Ectodermal cell (in vitro differentiated cells): Measurements from ENCODE around the gene SSR1.
"Not testable (repeated sequence)": the region's sequence is repeated elsewhere in the genome, so short reads cannot be mapped to it uniquely, and the experiment has no call there.

Experiments used
- H3K27ac ChIP-seq: 2 replicates; pipeline ENCODE4 v1.7.0; 2013; ENCODE audit warnings: mild to moderate bottlenecking, low read depth, low read length; ENCODE audit not compliant: insufficient read depth, poor library complexity, severe bottlenecking
- H3K27me3 ChIP-seq: 2 replicates; pipeline ENCODE4 v1.7.0; 2013; ENCODE audit warnings: mild to moderate bottlenecking, low read length; ENCODE audit not compliant: insufficient read depth, control insufficient read depth, poor library complexity, severe bottlenecking
- H3K36me3 ChIP-seq: one replicate; pipeline ENCODE4 v1.7.0; 2013; ENCODE audit warnings: low read length; ENCODE audit not compliant: control insufficient read depth, insufficient read depth
- H3K4me1 ChIP-seq: one replicate; pipeline ENCODE4 v1.7.0; 2013; ENCODE audit warnings: low read length; ENCODE audit not compliant: control insufficient read depth, insufficient read depth
- H3K4me3 ChIP-seq: 2 replicates; pipeline ENCODE4 v1.7.0; 2013; ENCODE audit warnings: low read depth, low read length, control low read depth; ENCODE audit not compliant: insufficient read depth
- H3K9me3 ChIP-seq: 2 replicates; pipeline ENCODE4 v1.7.0; 2013; ENCODE audit warnings: mild to moderate bottlenecking, low read length, moderate library complexity; ENCODE audit not compliant: control insufficient read depth
- WGBS, 2 experiments: methylation state at CpG; one replicate each; pipeline ENCODE4 v1.1.7; 2013; ENCODE audit warnings: missing lambda C conversion rate in 2 of 2; 5-methylcytosine and 5-hydroxymethylcytosine counted together

Gene SSR1

DNA sequence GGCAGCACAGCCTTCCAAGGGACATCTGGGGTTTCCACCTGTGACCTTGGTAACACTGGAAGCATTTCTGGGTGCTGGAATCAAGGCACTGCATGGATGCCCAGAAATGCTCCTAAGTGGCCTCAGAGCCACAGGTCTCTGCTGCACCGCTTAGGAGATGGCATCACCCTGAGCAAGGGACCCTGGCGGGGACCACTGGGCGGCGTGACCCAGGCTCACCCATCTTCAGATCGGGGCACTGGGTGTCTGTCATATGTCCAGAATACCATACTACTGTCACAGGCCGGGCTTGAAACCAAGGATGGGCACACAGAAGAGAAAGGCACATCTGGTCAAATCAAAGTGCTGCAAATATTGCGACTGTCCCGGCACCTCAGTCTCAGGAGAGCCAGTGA, 45.9 kb downstream of the SSR1 start:
- no peak overlapping the region for H3K4me3 ChIP-seq
- 95% methylated on average over 8 of the region's 8 CpGs for WGBS, 2 experiments
- no peaks in the 10 kb centered on the region for H3K9me3 ChIP-seq

DNA sequence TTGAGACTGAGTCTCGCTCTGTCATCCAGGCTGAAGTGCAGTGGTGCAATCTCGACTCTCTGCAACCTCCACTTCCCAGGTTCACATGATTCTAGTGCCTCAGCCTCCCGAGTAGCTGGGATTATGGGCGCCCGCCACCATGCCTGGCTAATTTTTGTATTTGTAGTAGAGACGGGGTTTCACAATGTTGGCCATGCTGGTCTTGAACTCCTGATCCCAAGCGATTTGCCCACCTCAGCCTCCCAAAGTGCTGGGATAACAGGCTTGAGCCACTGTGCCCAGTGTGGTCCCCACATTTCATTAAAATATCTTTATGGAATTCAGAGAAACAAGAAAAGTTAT, 47.6 kb downstream of the SSR1 start:
- H3K27me3 ChIP-seq, H3K4me1 ChIP-seq: not testable (repeated sequence)
- WGBS, 2 experiments: 87 to 91% methylated on average over 7 of the region's 7 CpGs

More for the DNA sequence above, 45.9 kb downstream of the SSR1 start:
- H3K27ac ChIP-seq: no peak overlapping the region
- no peaks in the 10 kb centered on the region for H3K27me3 ChIP-seq
- no peaks in the 10 kb centered on the region for H3K4me1 ChIP-seq
- H3K36me3 ChIP-seq: no peaks in the 10 kb centered on the region

DNA sequence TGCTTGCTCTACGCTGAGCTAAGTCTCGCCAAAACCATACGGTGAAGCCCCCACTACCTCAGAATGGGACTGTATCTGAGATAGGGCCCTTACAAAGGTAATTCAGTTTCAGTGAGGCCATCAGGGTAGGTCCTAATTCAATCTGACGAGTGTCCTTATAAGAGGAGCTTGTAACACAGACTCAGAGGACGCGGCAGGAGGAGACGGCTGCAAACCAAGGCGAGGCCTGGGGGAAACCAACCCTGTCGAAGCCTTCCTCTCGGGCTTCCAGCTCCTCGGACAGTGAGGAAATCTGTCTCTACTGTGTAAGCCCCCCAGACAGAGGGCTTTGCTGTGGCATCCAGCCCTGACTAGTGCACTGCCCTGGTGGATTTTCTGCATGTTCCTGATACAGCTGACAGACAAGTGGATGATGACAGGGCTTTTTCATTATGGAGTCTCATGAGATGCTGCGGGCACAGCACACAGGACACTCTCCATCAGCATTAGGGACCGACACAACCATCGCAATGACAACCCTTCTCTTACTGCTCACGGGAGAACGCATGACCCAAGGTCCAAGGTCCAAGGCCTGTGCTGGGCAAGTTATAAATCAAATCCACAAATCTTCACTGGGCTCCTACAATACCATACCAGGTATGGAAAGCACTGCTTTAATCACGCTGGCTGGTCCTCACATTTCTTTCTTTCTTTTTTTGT, 48.2 kb downstream of the SSR1 start:
- 92 to 93% methylated on average over 17 of the region's 17 CpGs for WGBS, 2 experiments
- Histone ChIP-seq H3K4me3 (no peak overlapping the region), H3K36me3 (no peaks in the 10 kb centered on the region), H3K27ac (no peak overlapping the region), H3K27me3 (no peaks in the 10 kb centered on the region), H3K4me1 (peaks cover 4% of the 10 kb centered on the region), H3K9me3 (no peaks in the 10 kb centered on the region)

More for the DNA sequence above, 47.6 kb downstream of the SSR1 start:
- H3K9me3 ChIP-seq, H3K4me3 ChIP-seq, H3K36me3 ChIP-seq, H3K27ac ChIP-seq: not testable (repeated sequence)

DNA sequence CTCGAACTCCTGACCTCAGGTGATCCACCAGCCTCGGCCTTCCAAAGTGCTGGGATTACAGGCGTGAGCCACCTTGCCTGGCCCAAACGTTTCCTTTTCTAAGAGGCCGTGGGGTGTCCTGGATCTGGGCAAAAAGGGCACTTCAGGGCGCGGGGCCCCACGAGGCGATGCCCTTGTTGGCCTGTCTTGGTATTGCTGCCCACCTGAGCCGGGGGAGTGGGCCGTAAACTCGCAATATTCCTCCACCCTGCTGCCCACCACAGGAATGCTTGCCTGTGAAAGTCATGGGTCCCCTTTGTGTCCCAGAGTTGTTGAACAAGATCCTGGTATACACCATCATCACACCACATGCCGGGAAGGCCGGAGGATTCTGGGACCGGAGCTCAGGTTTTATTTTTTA, 49.0 kb downstream of the SSR1 start:
- 93 to 94% methylated on average over 14 to 15 of the region's 15 CpGs for WGBS, 2 experiments
- Histone ChIP-seq H3K36me3 (no peaks in the 10 kb centered on the region), H3K4me3 (no peak overlapping the region), H3K27ac (no peak overlapping the region), H3K4me1 (peaks cover 4% of the 10 kb centered on the region), H3K9me3 (no peaks in the 10 kb centered on the region), H3K27me3 (no peaks in the 10 kb centered on the region)

DNA sequence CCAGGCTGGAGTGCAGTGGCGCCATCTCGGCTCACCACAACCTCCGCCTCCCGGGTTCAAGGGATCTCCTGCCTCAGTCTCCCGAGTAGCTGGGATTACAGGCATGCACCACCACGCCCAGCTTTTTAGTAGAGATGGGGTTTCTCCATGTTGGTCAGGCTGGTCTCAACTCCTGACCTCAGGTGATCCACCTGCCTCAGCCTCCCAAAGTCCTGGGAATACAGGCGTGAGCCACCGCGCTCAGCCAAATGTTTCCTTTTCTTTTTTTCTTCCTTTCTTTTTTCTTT, 49.5 kb downstream of the SSR1 start:
- not testable (repeated sequence) for H3K36me3 ChIP-seq, H3K4me1 ChIP-seq, H3K27ac ChIP-seq, H3K9me3 ChIP-seq, H3K4me3 ChIP-seq, H3K27me3 ChIP-seq
- 85 to 88% methylated on average over 9 of the region's 9 CpGs for whole genome bisulfite sequencing, 2 experiments

DNA sequence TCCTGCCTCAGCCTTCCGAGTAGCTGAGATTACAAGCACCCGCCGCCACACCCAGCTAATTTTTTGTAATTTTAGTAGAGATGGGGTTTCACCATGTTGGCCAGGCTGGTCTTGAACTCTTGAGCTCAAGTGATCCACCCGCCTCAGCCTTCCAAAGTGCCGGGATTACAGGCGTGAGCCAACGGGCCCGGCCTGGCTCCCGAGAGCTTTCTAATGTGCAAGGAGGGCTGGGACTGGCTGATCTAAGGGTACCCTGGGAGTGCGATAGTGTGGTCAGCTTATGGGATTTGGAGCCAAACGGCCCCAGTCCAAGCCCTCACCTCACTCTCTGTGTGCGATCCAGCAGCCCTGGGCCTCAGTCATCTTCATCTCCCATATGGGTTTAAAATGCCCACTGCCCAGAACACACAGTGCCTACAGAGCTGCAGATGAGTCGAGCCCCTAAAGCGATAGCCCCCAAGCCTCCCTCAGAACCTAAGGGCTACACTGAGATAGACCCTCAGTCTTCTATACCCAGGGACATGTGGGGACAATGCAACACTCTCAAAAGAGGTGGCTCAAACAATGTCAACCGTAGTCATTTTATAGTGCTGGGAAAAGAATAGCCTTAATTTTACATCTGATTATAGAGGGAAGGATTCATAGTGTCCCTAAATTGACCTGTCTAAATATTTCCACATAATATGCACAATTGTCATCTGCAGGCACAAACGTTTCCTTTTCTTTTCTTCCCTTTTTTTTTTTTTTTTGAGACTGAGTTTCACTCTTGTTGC, 50.1 kb downstream of the SSR1 start:
- 92 to 93% methylated on average over 16 of the region's 16 CpGs for WGBS, 2 experiments
- no peak overlapping the region for H3K4me3 ChIP-seq
- H3K36me3 ChIP-seq: no peaks in the 10 kb centered on the region
- no peak overlapping the region for H3K27ac ChIP-seq
- H3K27me3 ChIP-seq: no peaks in the 10 kb centered on the region
- peaks cover 4% of the 10 kb centered on the region for H3K4me1 ChIP-seq
- H3K9me3 ChIP-seq: no peaks in the 10 kb centered on the region

DNA sequence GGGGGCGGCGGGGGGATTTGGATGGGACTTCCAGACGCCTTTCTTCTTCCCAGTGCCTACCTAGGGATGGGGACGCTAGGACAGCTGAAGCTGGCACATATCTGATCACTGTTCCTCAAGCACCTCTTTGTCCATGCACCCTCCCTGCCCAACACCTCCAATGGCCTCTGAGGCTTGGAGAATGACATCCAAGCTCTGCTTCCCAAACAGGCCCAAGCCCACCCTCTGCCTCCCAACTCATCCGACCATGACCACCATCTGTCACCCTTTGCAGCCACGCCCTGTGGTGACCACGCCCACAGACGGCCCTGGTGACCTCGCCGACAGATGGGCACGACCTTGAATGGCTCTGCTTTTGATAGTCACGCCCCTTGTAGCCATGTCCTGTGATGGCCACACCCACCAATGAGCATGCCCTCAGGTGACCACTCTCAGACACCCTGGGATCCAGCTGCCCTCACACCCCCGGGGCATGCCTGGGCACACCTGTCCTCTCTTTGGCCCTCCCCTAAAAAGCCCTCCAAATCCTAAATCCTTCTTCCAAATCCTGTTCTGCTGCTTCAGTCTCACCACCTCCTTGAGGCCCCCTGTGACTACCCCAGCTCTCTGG, 51.0 kb downstream of the SSR1 start:
- WGBS, 2 experiments: 75 to 82% methylated on average over 13 of the region's 13 CpGs
- no peaks in the 10 kb centered on the region for H3K36me3 ChIP-seq
- peak overlapping the region; percentile 51 for H3K4me3 ChIP-seq
- no peaks in the 10 kb centered on the region for H3K9me3 ChIP-seq
- no peak overlapping the region for H3K27ac ChIP-seq
- H3K27me3 ChIP-seq: no peaks in the 10 kb centered on the region
- H3K4me1 ChIP-seq: peaks cover 4% of the 10 kb centered on the region

DNA sequence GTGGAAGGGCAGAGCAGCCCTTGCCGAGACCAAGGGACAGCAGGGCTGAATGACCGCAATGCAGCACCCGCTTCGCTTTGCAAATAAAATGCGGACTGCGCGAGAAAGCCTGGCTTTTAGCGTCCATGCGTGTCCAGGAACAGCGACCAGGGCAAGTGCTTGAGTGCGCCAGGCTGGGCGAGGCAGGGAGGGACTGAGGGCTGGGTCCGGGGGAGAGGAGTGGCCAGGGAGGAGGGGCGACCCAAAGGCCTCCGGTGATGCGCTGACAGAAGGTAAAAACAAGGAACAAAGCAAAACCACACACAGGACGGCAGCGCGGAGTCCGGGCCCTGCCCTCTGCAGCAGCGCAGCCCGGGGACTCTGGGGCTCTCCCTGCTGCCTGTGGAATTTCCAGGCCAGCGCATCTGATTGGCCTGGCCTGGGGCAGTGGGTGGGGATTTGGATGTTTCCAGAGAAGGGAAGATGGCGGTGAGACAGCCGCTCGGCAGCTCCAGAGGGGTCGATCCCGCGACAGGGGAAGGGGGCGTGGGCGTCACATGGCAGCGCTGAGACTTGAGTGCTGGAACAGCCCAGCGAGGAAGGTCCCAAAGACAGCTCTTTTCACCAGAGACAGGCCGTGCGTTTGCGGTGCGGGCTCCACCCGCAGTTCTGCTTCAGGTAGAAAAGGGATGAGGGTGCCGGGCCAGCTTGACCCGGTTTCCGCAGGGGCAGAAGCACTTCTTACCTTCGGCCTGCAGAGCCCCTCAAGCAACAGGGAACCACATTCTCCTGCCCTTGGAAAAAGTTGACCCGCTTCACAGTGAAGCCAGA, 51.8 kb downstream of the SSR1 start:
- Histone ChIP-seq H3K9me3 (no peaks in the 10 kb centered on the region), H3K4me1 (peaks cover 4% of the 10 kb centered on the region), H3K36me3 (no peaks in the 10 kb centered on the region), H3K27ac (peak overlapping the region; percentile 64), H3K27me3 (no peaks in the 10 kb centered on the region), H3K4me3 (peak overlapping the region; percentile 51)
- 5% methylated on average over 43 of the region's 43 CpGs for WGBS, 2 experiments

DNA sequence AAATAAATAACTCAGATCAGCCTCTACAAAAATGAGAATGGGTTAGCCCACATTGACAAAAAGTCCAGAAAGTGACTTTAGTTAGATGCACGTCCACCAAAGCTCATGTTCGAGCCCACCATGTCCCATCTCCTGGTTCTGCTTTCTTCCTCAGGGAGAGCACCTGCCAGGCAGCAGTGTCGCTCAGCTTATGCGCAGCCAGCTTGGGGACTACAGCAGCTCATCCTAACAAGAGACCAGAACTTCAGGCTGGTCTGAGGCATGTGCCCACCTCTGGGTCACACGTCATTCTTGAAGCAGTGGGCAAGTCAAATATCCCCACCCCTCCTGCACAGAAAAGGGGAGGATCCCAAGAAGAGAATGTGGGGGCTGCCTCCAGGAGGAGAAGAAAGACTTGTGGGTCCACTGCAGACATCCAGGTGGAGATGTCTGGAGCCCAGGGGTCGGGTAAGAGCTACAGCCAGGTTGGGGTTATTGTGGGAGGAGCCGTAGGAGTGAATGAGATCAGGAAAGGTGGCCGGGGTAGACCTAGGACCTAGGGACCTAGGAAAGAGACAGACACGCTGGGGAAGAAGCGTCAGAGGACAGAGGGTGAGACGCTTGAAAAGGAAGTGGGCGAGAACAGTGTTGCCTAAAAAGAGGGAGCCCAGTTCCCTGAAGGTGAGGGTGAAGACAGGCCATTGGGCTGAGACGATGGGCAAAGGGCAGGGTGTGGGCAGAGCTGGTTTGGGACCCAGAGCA, 52.5 kb downstream of the SSR1 start:
- H3K27me3 ChIP-seq: no peaks in the 10 kb centered on the region
- 57 to 65% methylated on average over 12 to 13 of the region's 13 CpGs for WGBS, 2 experiments
- peak overlapping the region; percentile 64 for H3K27ac ChIP-seq
- H3K4me3 ChIP-seq: peak overlapping the region; percentile 51
- peaks cover 4% of the 10 kb centered on the region for H3K4me1 ChIP-seq
- H3K9me3 ChIP-seq: no peaks in the 10 kb centered on the region
- H3K36me3 ChIP-seq: no peaks in the 10 kb centered on the region
